Heart left ventricle (tissue), 16 donors: Measurements from ENCODE around the gene STARD13. TPM values are rescaled to one million over a fixed set of nuclear protein-coding genes. Genes with fewer than 3 reads are reported as not detected.

Experiments used
- ATAC-seq, 4 donors: fragments of 200-7000 bp; cut with Tn5 transposase; one replicate each; pipeline ENCODE4 v1.9.1; 2020 to 2022; ENCODE audit warnings: moderate library complexity in 4 of 4, mild to moderate bottlenecking in 3 of 4, moderate number of reproducible peaks in 1 of 4
- DNase-seq, 5 donors: peaks; one replicate each; pipeline ENCODE4 v3.0.0-alpha.2; 2020
- H3K27ac ChIP-seq, 12 donors: fragments of 200-600 bp; sonication (generic) in 4 of 12; one replicate each; pipeline versions ENCODE4 v1.5.0 to v1.8.0; 2016 to 2022; ENCODE audit warnings: mild to moderate bottlenecking in 2 of 12
- H3K27me3 ChIP-seq, 9 donors: fragments of 200-600 bp; sonication (generic) in 2 of 9; one replicate each; pipeline versions ENCODE4 v1.5.1 to v1.8.0; 2016 to 2022; ENCODE audit warnings: mild to moderate bottlenecking in 3 of 9
- H3K36me3 ChIP-seq, 9 donors: fragments of 200-600 bp; sonication (generic) in 2 of 9; one replicate each; pipeline versions ENCODE4 v1.5.0 to v1.8.0; 2018 to 2022; ENCODE audit warnings: mild to moderate bottlenecking in 2 of 9
- H3K4me1 ChIP-seq, 12 donors: fragments of 200-600 bp; sonication (generic) in 4 of 12; one replicate each; pipeline versions ENCODE4 v1.5.0 to v1.8.0; 2016 to 2022; ENCODE audit warnings: mild to moderate bottlenecking in 3 of 12
- H3K4me3 ChIP-seq, 12 donors: fragments of 200-600 bp; sonication (generic) in 4 of 12; one replicate each; pipeline versions ENCODE4 v1.5.0 to v1.8.0; 2017 to 2022; ENCODE audit warnings: mild to moderate bottlenecking in 9 of 12, moderate library complexity in 4 of 12
- H3K9me3 ChIP-seq, 12 donors: fragments of 200-600 bp; sonication (generic) in 4 of 12; one replicate each; pipeline versions ENCODE4 v1.5.0 to v1.8.0; 2016 to 2022; ENCODE audit warnings: mild to moderate bottlenecking in 1 of 12
- POLR2A ChIP-seq, 2 donors: fragments of 450-650 bp; IDR thresholded peaks; one replicate each; pipeline ENCODE4 v1.6.1; 2017; ENCODE audit warnings: antibody characterized with exemption in 2 of 2, mild to moderate bottlenecking in 2 of 2, moderate library complexity in 2 of 2
- WGBS, 4 donors: extraction: QIAGEN DNeasy Blood & Tissue Kit in 2 of 4; methylation state at CpG; one replicate each; pipeline versions ENCODE4 v1.1.5 to v1.1.7; 2013 to 2018; 5-methylcytosine and 5-hydroxymethylcytosine counted together
- intact Hi-C, 10 donors: fragments of 100-400 bp; cut with DNase I; formaldehyde crosslinking; loops; one replicate each; pipeline versions ENCODE4 v1.11.1 to v1.14.2; 2022
- polyA plus RNA-seq, 2 donors: library from polyadenylated mRNA; stranded (reverse); fragments of 200-250 nt; gene quantifications; one replicate each; pipeline ENCODE4 v1.2.3, GENCODE V29; 2013
- total RNA-seq, 9 donors: library from RNA; depleted of rRNA in 2 of 9; stranded (reverse); fragments of >200 nt in 2 of 9; fragmentation: NEBNext Ultra II Directional in 3 of 9; extraction: Animal tissue kit (Norgen Biotek cat#: 25700) in 3 of 9; gene quantifications; one replicate each; pipeline versions ENCODE4 v1.1.0 to v1.2.4, GENCODE V29; 2016 to 2023
- TF ChIP-seq, protein P1 (sequence below), 12 donors: fragments of 200-600 bp; sonication (generic) in 4 of 12; IDR thresholded peaks; one replicate each; pipeline versions ENCODE4 v1.5.0 to v1.8.0; 2018 to 2022; ENCODE audit warnings: antibody characterized with exemption in 12 of 12, mild to moderate bottlenecking in 5 of 12
- donor health status: ischemic (EF 13 %, LVEDD 7.1; RV severe dilation, severe dysfunction).
- donor health status: healthy with polysubstance abuse.
- donor health status: DM: no; HTN: yes; CAD: no.
- donor health status: DM: no; HTN: no; CAD: no.
- donor health status: ischemic (EF 25% LVEDD 6.9; RV normal size, moderate dysfunction).
- donor health status: ischemic (EF 25% LVEDD 5.7; RV mildly dilated, moderate dysfunction).
- donor health status: healthy.
- donor health status: DM: yes; HTN: yes; CAD: no.
- donor health status: ischemic (EF 35%, LVEDD 5.7; RV mildly dilated, moderate dysfunction).
- donor health status: nonischemic (EF 11% LVEDD 7.7; RV severe dilation, severe dysfunction).
- donor health status: DM: yes; HTN: yes; CAD: no.
- donor health status: PGD.
- donor health status: ischemic (EF 29% LVEDD 5.4; RV normal size, mild dysfunction).
- donor health status: nonischemic (EF 23%, LVEDD 6.1; RV moderate dilation, normal function).

The STARD13 gene
- total and polyA plus RNA-seq, 11 donors, result 9.3 to 39.2 (median 28.3) TPM

DNA sequence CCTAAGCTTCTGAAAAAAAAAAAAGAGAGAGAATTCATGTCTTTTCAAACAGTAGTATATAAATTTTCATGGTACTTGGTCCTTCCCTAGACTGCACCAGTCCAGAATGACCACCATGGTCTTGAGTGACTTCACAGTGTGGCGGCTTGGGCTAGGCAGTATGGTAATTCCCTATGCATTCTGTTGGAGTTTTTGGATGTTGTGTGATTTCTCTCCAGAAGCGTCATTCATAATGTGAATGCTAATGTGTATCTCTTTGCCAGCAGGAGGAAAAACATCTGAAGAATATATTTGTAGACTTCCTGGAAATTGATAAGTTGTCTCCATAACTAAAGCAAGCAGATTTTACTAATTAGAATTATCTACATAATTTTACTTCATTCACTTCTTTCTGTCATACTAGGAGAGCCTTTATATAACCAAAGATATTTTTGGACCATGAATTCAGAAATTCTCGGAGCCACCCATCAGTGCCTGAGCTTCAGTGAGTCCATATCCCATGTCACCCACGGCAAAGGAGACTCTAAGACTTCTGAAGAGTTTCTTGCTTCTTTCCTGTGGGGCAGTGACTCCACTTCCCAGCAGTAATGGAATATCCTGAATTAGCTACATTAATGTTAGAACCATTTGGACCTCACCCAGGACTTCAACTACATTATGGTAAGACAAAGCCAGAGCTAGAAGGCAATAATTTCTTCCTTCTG, 8.4 kb downstream of the STARD13 start:
- WGBS, 4 donors, result 41 to 51% (median 46%) methylated on average over 4 of the region's 4 CpGs
- H3K4me1 ChIP-seq, result peaks cover 15 to 97% (median 67%) of the 10 kb centered on the region in 12 donors
- no peak for TF ChIP-seq POLR2A (IDR thresholded peaks at IDR 0.05)
- TF ChIP-seq, protein P1, sequence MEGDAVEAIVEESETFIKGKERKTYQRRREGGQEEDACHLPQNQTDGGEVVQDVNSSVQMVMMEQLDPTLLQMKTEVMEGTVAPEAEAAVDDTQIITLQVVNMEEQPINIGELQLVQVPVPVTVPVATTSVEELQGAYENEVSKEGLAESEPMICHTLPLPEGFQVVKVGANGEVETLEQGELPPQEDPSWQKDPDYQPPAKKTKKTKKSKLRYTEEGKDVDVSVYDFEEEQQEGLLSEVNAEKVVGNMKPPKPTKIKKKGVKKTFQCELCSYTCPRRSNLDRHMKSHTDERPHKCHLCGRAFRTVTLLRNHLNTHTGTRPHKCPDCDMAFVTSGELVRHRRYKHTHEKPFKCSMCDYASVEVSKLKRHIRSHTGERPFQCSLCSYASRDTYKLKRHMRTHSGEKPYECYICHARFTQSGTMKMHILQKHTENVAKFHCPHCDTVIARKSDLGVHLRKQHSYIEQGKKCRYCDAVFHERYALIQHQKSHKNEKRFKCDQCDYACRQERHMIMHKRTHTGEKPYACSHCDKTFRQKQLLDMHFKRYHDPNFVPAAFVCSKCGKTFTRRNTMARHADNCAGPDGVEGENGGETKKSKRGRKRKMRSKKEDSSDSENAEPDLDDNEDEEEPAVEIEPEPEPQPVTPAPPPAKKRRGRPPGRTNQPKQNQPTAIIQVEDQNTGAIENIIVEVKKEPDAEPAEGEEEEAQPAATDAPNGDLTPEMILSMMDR (IDR thresholded peaks at IDR 0.05), result no peak
- no peaks in the 10 kb centered on the region for H3K27me3 ChIP-seq
- no peak overlapping the region for H3K4me3 ChIP-seq
- no peak for ATAC-seq
- H3K9me3 ChIP-seq, result no peaks in the 10 kb centered on the region
- H3K27ac ChIP-seq, result peak overlapping the region; percentile 18 to 91 (median 70)
- DNase-seq, result no peak
- intact Hi-C loops, result loop anchor here in 1 of 10 donors (2.0 kb wide), 1 partner anchor 40 kb away; no protein-coding TSS in a partner anchor
- H3K36me3 ChIP-seq, result peaks cover 0 to 7% (median 0%) of the 10 kb centered on the region in 9 donors

DNA sequence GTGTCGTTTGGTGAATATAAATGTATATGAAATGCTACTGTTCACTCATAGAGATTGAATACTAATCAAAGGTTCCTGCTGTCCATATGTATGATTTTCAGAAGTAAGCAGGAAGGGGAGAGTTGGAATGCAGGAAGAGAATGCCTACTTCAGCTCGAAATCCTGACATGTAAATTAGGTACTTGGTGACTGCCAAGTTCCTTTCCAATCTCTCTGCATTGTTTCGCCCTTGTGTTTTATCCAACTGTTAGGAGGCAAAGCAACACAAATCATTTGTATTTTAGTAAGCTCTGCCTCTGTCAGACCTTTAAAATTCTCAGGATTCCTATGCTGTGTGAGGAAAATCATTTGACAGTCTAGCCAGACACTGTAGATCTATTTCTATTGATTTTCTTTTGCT, 9.0 kb downstream of the STARD13 start:
- Histone ChIP-seq H3K27ac (peak overlapping the region; percentile 18 to 91 (median 70)), H3K4me3 (no peak overlapping the region), H3K27me3 (no peaks in the 10 kb centered on the region), H3K4me1 (peaks cover 15 to 97% (median 68%) of the 10 kb centered on the region in 12 donors), H3K9me3 (no peaks in the 10 kb centered on the region), H3K36me3 (peaks cover 0 to 7% (median 0%) of the 10 kb centered on the region in 9 donors)
- TF ChIP-seq, protein P1 (IDR thresholded peaks at IDR 0.05), result no peak
- no peak for TF ChIP-seq POLR2A (IDR thresholded peaks at IDR 0.05)
- DNase-seq (no peak), ATAC-seq (peak in 1 of 4 donors; percentile 47)
- intact Hi-C loops, result loop anchor here in 1 of 10 donors (2.0 kb wide), 1 partner anchor 40 kb away; no protein-coding TSS in a partner anchor
- 9 to 27% (median 18%) methylated on average over 3 of the region's 3 CpGs for WGBS, 4 donors

DNA sequence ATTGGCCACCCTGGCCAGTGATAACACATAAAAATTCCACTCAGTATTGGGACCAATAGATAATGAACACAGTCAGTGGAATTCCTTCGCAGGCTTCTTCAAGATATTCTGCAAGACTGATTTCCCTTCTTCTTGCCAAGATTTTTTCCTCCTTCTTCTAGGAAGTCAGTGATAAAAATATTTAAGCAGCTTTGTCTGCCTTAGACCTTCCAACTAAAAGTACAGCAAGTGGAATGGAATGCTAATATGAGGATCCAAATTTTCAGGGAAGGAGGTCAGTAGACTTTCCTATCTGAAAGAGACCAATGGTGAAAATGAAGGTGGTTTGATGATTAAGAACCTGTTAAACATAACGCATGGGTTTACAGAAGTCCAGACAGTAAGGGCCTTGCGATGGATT, 9.6 kb downstream of the STARD13 start:
- Histone ChIP-seq H3K36me3 (peaks cover 0 to 7% (median 0%) of the 10 kb centered on the region in 9 donors), H3K4me1 (peaks cover 15 to 100% (median 72%) of the 10 kb centered on the region in 12 donors), H3K27ac (peak overlapping the region in 10 of 12 donors; percentile 47 to 91 (median 72)), H3K4me3 (no peak overlapping the region), H3K9me3 (no peaks in the 10 kb centered on the region), H3K27me3 (no peaks in the 10 kb centered on the region)
- ATAC-seq (peak in 1 of 4 donors; percentile 15), DNase-seq (no peak)
- WGBS, 4 donors, result 44 to 60% (median 58%) methylated on average over 3 of the region's 3 CpGs
- intact Hi-C loops, result loop anchor here in 1 of 10 donors (2.0 kb wide), 1 partner anchor 39 kb away; no protein-coding TSS in a partner anchor
- no peak for TF ChIP-seq POLR2A (IDR thresholded peaks at IDR 0.05)
- TF ChIP-seq, protein P1 (IDR thresholded peaks at IDR 0.05), result no peak

DNA sequence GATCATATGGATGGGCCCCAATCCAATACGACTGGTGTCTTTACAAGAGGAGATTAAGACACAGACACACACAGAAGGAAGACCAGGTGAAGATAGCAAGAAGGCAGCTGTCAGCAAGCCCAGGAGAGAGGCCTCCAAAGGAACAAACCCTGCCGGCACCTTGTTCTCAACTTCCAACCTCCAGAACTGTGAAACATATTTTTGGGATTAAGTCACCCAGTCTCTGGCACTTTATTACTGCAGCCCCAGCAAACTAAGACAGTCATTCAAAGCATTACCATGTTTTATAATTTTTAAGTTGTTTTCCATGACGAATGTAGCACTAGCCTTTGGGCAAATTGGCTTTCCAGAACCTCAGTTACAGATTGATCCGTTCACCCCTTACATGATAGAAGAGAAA, 11.3 kb downstream of the STARD13 start:
- H3K27me3 ChIP-seq, result no peaks in the 10 kb centered on the region
- DNase-seq, result no peak
- no peak overlapping the region for H3K4me3 ChIP-seq
- 72 to 82% (median 79%) methylated on average over 4 of the region's 4 CpGs for WGBS, 4 donors
- ATAC-seq, result no peak
- intact Hi-C loops, result no loop called here
- peaks cover 0 to 7% (median 0%) of the 10 kb centered on the region in 9 donors for H3K36me3 ChIP-seq
- no peaks in the 10 kb centered on the region for H3K9me3 ChIP-seq
- peak overlapping the region in 2 of 12 donors; percentile 21 to 91 for H3K27ac ChIP-seq
- H3K4me1 ChIP-seq, result peaks cover 14 to 99% (median 65%) of the 10 kb centered on the region in 12 donors
- TF ChIP-seq, protein P1 (IDR thresholded peaks at IDR 0.05), result no peak
- TF ChIP-seq POLR2A (IDR thresholded peaks at IDR 0.05), result no peak
